PC-3 (cell line): ENCODE data around the gene TIMP3. TPM values are rescaled to one million over a fixed set of nuclear protein-coding genes. Genes with fewer than 3 reads are reported as not detected.
A peak's percentile ranks its signal among the peaks of the same experiment; 100 is the strongest.

Source experiments
- ATAC-seq: fragments of 200-7000 bp; cut with Tn5 transposase; 2 replicates; pipeline ENCODE4 v1.9.1; 2020; ENCODE audit warnings: mild to moderate bottlenecking, moderate library complexity
- BruUV-seq: library from RNA; stranded (reverse); fragments of 400-500 nt; replicated peaks from 2 replicates; lab custom pipeline; 2021; lab: Mats Ljungman, UMichigan
- CTCF ChIA-PET: fragments of 300-600 bp; sonication (Branson Sonifier 250); formaldehyde crosslinking; loops from one replicate; lab custom pipeline; 2022; ENCODE audit warnings: antibody characterized with exemption; lab: Charles Lee
- POLR2A ChIA-PET: fragments of 300-600 bp; sonication (Branson Sonifier 250); formaldehyde crosslinking; loops from one replicate; lab custom pipeline; 2022; ENCODE audit warnings: antibody characterized with exemption; ENCODE audit not compliant: unreplicated experiment; lab: Charles Lee
- DNase-seq: peaks from one replicate; pipeline ENCODE4 v3.0.0-alpha.2; 2015
- H2AFZ ChIP-seq: fragments of 300-600 bp; sonication (generic); 2 replicates; pipeline ENCODE4 v1.6.0; 2016; ENCODE audit warnings: antibody characterized with exemption, low read length
- H3F3A ChIP-seq: fragments of 300-600 bp; sonication (generic); one replicate; pipeline ENCODE4 v1.6.0; 2017; ENCODE audit warnings: antibody characterized with exemption, low read length, control low read depth, mild to moderate bottlenecking; ENCODE audit not compliant: unreplicated experiment
- H3K27ac ChIP-seq: fragments of 300-600 bp; sonication (generic); 2 replicates; pipeline ENCODE4 v1.5.1; 2016; ENCODE audit warnings: mild to moderate bottlenecking, low read length
- H3K27me3 ChIP-seq: fragments of 300-600 bp; sonication (generic); 2 replicates; pipeline ENCODE4 v1.6.1; 2016; ENCODE audit warnings: low read length, mixed read lengths
- H3K36me3 ChIP-seq: fragments of 300-600 bp; sonication (generic); 2 replicates; pipeline ENCODE4 v1.6.1; 2016; ENCODE audit warnings: low read depth, mixed run types, low read length, mixed read lengths
- H3K4me1 ChIP-seq: fragments of 300-600 bp; sonication (generic); 2 replicates; pipeline ENCODE4 v1.5.1; 2016; ENCODE audit warnings: low read length; ENCODE audit not compliant: insufficient read depth
- H3K4me2 ChIP-seq: fragments of 300-600 bp; sonication (generic); 2 replicates; pipeline ENCODE4 v1.6.0; 2016; ENCODE audit warnings: low read length
- H3K4me3 ChIP-seq: fragments of 300-600 bp; sonication (generic); 2 replicates; pipeline ENCODE4 v1.5.1; 2016; ENCODE audit warnings: mild to moderate bottlenecking, low read length, mixed read lengths
- H3K79me2 ChIP-seq: fragments of 300-600 bp; sonication (generic); 2 replicates; pipeline ENCODE4 v1.6.1; 2017; ENCODE audit warnings: low read length, mixed read lengths
- H3K9ac ChIP-seq: fragments of 300-600 bp; sonication (generic); 2 replicates; pipeline ENCODE4 v1.6.0; 2016; ENCODE audit warnings: mild to moderate bottlenecking, low read length
- H3K9me2 ChIP-seq: fragments of 300-600 bp; sonication (generic); replicated peaks from 2 replicates; pipeline ENCODE4 v1.6.1; 2016; ENCODE audit warnings: mixed run types, low read length, mixed read lengths
- H3K9me3 ChIP-seq: fragments of 300-600 bp; sonication (generic); 2 replicates; pipeline ENCODE4 v1.6.1; 2016; ENCODE audit warnings: low read length, mixed read lengths
- H4K20me1 ChIP-seq: fragments of 300-600 bp; sonication (generic); 2 replicates; pipeline ENCODE4 v1.6.1; 2016; ENCODE audit warnings: low read length, mixed read lengths
- CTCF ChIP-seq: fragments of 300-600 bp; sonication (generic); conservative IDR thresholded peaks from 2 replicates; pipeline ENCODE4 v1.5.1; 2017; ENCODE audit warnings: antibody characterized with exemption, low read depth, mild to moderate bottlenecking, low read length
- EZH2 ChIP-seq: fragments of 300-600 bp; sonication (generic); IDR thresholded peaks from one replicate; pipeline ENCODE4 v1.6.1; 2017; ENCODE audit warnings: antibody characterized with exemption, mild to moderate bottlenecking, low read length; ENCODE audit not compliant: unreplicated experiment
- EZH2phosphoT487 ChIP-seq: fragments of 300-600 bp; sonication (generic); IDR thresholded peaks from 2 replicates; pipeline ENCODE4 v1.6.1; 2018; ENCODE audit warnings: mild to moderate bottlenecking, antibody characterized with exemption, low read length, borderline replicate concordance
- intact Hi-C: fragments of 100-400 bp; cut with micrococcal nuclease; formaldehyde crosslinking; loops from 2 replicates; pipeline ENCODE4 v1.9.0; 2023
- total RNA-seq: library from RNA; depleted of rRNA; stranded (reverse); fragments of >200 nt; gene quantifications from 2 replicates; pipeline ENCODE4 v1.2.3, GENCODE V29; 2014

The TIMP3 gene
- total RNA-seq, 1 experiment from 2014 or later, result not detected

GRCh38 chr22:32808038-32808445, 6.5 kb downstream of the TIMP3 start:
- no peak for ATAC-seq
- intact Hi-C loops, result no loop called here
- H3F3A ChIP-seq, result no peaks in the 10 kb centered on the region
- no peaks in the 10 kb centered on the region for H3K4me1 ChIP-seq
- no peak overlapping the region for H2AFZ ChIP-seq
- POLR2A ChIA-PET, result no interaction called here
- CTCF ChIA-PET, result no interaction called here
- no peak overlapping the region for H3K27ac ChIP-seq
- no peaks in the 10 kb centered on the region for H3K9me2 ChIP-seq
- H3K9me3 ChIP-seq, result no peaks in the 10 kb centered on the region
- H3K4me3 ChIP-seq, result no peak overlapping the region
- H4K20me1 ChIP-seq, result no peaks in the 10 kb centered on the region
- no peaks in the 10 kb centered on the region for H3K27me3 ChIP-seq
- no peaks in the 10 kb centered on the region for H3K79me2 ChIP-seq
- no peak for DNase-seq
- H3K9ac ChIP-seq, result no peak overlapping the region
- H3K36me3 ChIP-seq, result no peaks in the 10 kb centered on the region
- no peak overlapping the region for H3K4me2 ChIP-seq
- no TSS peak for BruUV-seq
- TF ChIP-seq EZH2phosphoT487, result no peak
- TF ChIP-seq EZH2, result no peak
- no peak for TF ChIP-seq CTCF

- Histone ChIP-seq H3K4me3 (no peak overlapping the region), H2AFZ (no peak overlapping the region), H3K79me2 (no peaks in the 10 kb centered on the region), H3K27me3 (no peaks in the 10 kb centered on the region), H3K9ac (no peak overlapping the region), H3K4me1 (no peaks in the 10 kb centered on the region), H3K4me2 (no peak overlapping the region), H3F3A (no peaks in the 10 kb centered on the region), H3K27ac (no peak overlapping the region), H3K36me3 (no peaks in the 10 kb centered on the region), H4K20me1 (no peaks in the 10 kb centered on the region), H3K9me3 (no peaks in the 10 kb centered on the region), H3K9me2 (no peaks in the 10 kb centered on the region)
- DNase-seq (no peak), ATAC-seq (no peak)
- TF ChIP-seq CTCF (no peak), EZH2phosphoT487 (no peak), EZH2 (no peak)
- POLR2A ChIA-PET, result no interaction called here
- intact Hi-C loops, result no loop called here
- CTCF ChIA-PET, result no interaction called here
- no TSS peak for BruUV-seq
These were observed 8.5 kb downstream of the TIMP3 start for GRCh38 chr22:32809786-32810554.

- CTCF ChIA-PET, result no interaction called here
- H3K9ac ChIP-seq, result no peak overlapping the region
- H3K9me3 ChIP-seq, result no peaks in the 10 kb centered on the region
- ATAC-seq (no peak), DNase-seq (peak; percentile 1)
- POLR2A ChIA-PET, result no interaction called here
- no peak overlapping the region for H3K27ac ChIP-seq
- H3K36me3 ChIP-seq, result no peaks in the 10 kb centered on the region
- no peaks in the 10 kb centered on the region for H3K79me2 ChIP-seq
- no peak for TF ChIP-seq EZH2phosphoT487
- no peak for TF ChIP-seq EZH2
- TF ChIP-seq CTCF, result no peak
- no peaks in the 10 kb centered on the region for H3F3A ChIP-seq
- no TSS peak for BruUV-seq
- H2AFZ ChIP-seq, result no peak overlapping the region
- H3K27me3 ChIP-seq, result no peaks in the 10 kb centered on the region
- intact Hi-C loops, result no loop called here
- no peak overlapping the region for H3K4me3 ChIP-seq
- H3K9me2 ChIP-seq, result no peaks in the 10 kb centered on the region
- H3K4me1 ChIP-seq, result no peaks in the 10 kb centered on the region
- no peaks in the 10 kb centered on the region for H4K20me1 ChIP-seq
- no peak overlapping the region for H3K4me2 ChIP-seq
These were observed 9.1 kb downstream of the TIMP3 start for GRCh38 chr22:32810555-32811133.
